Ovary (tissue), 9 donors: ENCODE measurements around the gene TCP11. TPM values are rescaled to one million over a fixed set of nuclear protein-coding genes. Genes with fewer than 3 reads are reported as not detected.

Source experiments
- DNase-seq, 5 donors: peaks; one replicate each; pipeline ENCODE4 v3.0.0-alpha.2; 2019 to 2020
- H3K27ac ChIP-seq, 2 donors: fragments of 200-600 bp; one replicate each; pipeline versions ENCODE4 v1.5.1 to v1.8.0; 2019 to 2022
- H3K27me3 ChIP-seq: fragments of 200-600 bp; one replicate; pipeline ENCODE4 v1.8.0; 2022
- H3K36me3 ChIP-seq: fragments of 200-600 bp; sonication (generic); one replicate; pipeline ENCODE4 v1.5.1; 2019
- H3K4me1 ChIP-seq: one replicate; pipeline ENCODE4 v1.8.1; 2013; ENCODE audit warnings: mild to moderate bottlenecking, moderate library complexity; ENCODE audit not compliant: insufficient read depth
- H3K4me3 ChIP-seq: fragments of 200-600 bp; sonication (generic); one replicate; pipeline ENCODE4 v1.5.1; 2017
- H3K9me3 ChIP-seq, 2 donors: fragments of 200-600 bp in 1 of 2; sonication (generic) in 1 of 2; one replicate each; pipeline versions ENCODE4 v1.5.1 to v1.8.1; 2013 to 2019; ENCODE audit warnings: mild to moderate bottlenecking in 1 of 2, moderate library complexity in 1 of 2
- EP300 ChIP-seq: sonication (generic); formaldehyde crosslinking; IDR thresholded peaks from one replicate; pipeline ENCODE4 v1.6.1; 2017; ENCODE audit warnings: antibody characterized with exemption
- POLR2A ChIP-seq: fragments of 450-650 bp; IDR thresholded peaks from one replicate; pipeline ENCODE4 v1.6.1; 2017; ENCODE audit warnings: antibody characterized with exemption, mild to moderate bottlenecking, moderate library complexity
- WGBS, 3 donors: extraction: QIAGEN DNeasy Blood & Tissue Kit in 1 of 3; methylation state at CpG; one replicate each; pipeline versions ENCODE4 v1.1.5 to v1.1.7; 2013 to 2017; 5-methylcytosine and 5-hydroxymethylcytosine counted together
- intact Hi-C, 4 donors: fragments of 100-400 bp; cut with DNase I; formaldehyde crosslinking; loops; one replicate each; pipeline versions ENCODE4 v1.11.0 to v1.15.1; 2022 to 2023
- polyA plus RNA-seq, 2 donors: library from polyadenylated mRNA; stranded (reverse); fragments of 200-250 nt in 1 of 2; fragments of 350-450 nt in 1 of 2; fragmentation: Illumina TruSeq in 1 of 2; extraction: RNeasy Lipid Tissue Mini Kit (QIAGEN cat#74804) in 1 of 2; gene quantifications; one replicate each; pipeline ENCODE4 v1.2.3, GENCODE V29; 2013 to 2014
- total RNA-seq, 7 donors: library from RNA; depleted of rRNA in 2 of 7; stranded (reverse); fragments of >200 nt in 2 of 7; fragmentation: NEBNext Ultra II Directional in 3 of 7; extraction: Animal tissue kit (Norgen Biotek cat#: 25700) in 3 of 7; gene quantifications; one replicate each; pipeline versions ENCODE4 v1.1.0 to v1.2.4, GENCODE V29; 2016 to 2023
- TF ChIP-seq, protein P1 (sequence below), 3 donors: fragments of 450-650 bp in 2 of 3; fragments of 200-600 bp in 1 of 3; IDR thresholded peaks; one replicate each; pipeline versions ENCODE4 v1.5.1 to v1.8.0; 2016 to 2022; ENCODE audit warnings: antibody characterized with exemption in 3 of 3, mild to moderate bottlenecking in 1 of 3
- donor health status: DM: no; HTN: no; CAD: no; lungs with moderate emphysema.
- donor health status: DM: no; HTN: no; CAD: no.
- donor health status: Bipolar disorder and iron deficiency.
- donor health status: DM: yes; HTN: yes; CAD: no.
- donor health status: DM: no; HTN: no; CAD: no.
- donor health status: DM: yes; HTN: yes; CAD: no.

TCP11 gene
- total and polyA plus RNA-seq, 9 donors = 0.18 to 0.61 (median 0.48) TPM; not detected in 1

DNA sequence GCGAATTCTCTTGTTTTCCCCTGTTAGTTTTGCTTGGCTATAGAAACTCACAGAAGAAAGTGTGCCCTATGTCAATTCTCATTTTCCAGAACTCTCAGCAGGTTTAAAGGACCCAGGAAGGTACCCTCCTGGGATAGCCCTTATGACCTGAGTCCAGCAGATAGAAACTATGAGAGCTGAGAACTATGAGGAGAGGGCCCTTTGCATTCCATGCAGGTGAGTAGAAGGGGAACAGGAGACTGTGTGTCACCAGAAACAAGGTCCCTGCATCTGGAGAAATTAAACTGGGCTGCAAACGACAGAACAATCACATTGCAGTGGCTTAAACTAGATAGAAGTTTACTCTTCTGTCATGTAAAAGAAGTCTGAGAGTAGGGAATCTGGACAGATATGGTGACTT is 36.9 kb upstream of the TCP11 start:
- no peak overlapping the region for H3K4me3 ChIP-seq
- DNase-seq = no peak
- intact Hi-C loops = no loop called here
- H3K9me3 ChIP-seq = no peaks in the 10 kb centered on the region
- peaks cover 3% of the 10 kb centered on the region for H3K4me1 ChIP-seq
- no peak for TF ChIP-seq EP300
- WGBS, 3 donors = 65 to 75% (median 66%) methylated on average over 2 of the region's 2 CpGs
- H3K36me3 ChIP-seq = no peaks in the 10 kb centered on the region
- no peaks in the 10 kb centered on the region for H3K27me3 ChIP-seq
- no peak overlapping the region for H3K27ac ChIP-seq

DNA sequence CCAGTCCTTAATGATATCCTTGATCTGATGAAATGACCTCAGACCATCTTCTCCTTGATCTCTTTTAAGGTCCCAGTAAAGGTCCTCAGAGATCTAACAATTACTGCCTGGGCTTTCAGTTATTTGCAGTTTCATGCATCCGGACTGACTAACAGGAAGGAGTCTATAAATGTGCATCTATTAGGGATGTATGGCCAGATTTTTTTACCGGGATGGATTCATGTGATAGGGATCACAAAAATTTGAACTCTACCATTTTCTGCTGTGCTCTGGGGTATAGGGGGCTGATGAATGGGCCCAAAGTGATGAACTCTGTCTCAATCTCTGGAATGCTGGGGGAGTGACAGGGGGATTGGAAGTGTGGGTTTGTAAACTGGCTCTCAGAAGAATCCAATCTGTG is 36.5 kb upstream of the TCP11 start:
- Histone ChIP-seq H3K27me3 (no peaks in the 10 kb centered on the region), H3K4me1 (peaks cover 3% of the 10 kb centered on the region), H3K36me3 (no peaks in the 10 kb centered on the region), H3K27ac (no peak overlapping the region), H3K9me3 (no peaks in the 10 kb centered on the region), H3K4me3 (no peak overlapping the region)
- no peak for DNase-seq
- TF ChIP-seq EP300 = no peak
- TF ChIP-seq, protein P1, sequence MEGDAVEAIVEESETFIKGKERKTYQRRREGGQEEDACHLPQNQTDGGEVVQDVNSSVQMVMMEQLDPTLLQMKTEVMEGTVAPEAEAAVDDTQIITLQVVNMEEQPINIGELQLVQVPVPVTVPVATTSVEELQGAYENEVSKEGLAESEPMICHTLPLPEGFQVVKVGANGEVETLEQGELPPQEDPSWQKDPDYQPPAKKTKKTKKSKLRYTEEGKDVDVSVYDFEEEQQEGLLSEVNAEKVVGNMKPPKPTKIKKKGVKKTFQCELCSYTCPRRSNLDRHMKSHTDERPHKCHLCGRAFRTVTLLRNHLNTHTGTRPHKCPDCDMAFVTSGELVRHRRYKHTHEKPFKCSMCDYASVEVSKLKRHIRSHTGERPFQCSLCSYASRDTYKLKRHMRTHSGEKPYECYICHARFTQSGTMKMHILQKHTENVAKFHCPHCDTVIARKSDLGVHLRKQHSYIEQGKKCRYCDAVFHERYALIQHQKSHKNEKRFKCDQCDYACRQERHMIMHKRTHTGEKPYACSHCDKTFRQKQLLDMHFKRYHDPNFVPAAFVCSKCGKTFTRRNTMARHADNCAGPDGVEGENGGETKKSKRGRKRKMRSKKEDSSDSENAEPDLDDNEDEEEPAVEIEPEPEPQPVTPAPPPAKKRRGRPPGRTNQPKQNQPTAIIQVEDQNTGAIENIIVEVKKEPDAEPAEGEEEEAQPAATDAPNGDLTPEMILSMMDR (IDR thresholded peaks at IDR 0.05) = no peak
- no peak for TF ChIP-seq POLR2A
- 47 to 58% (median 56%) methylated on average over 2 of the region's 2 CpGs for WGBS, 3 donors
- intact Hi-C loops = no loop called here

DNA sequence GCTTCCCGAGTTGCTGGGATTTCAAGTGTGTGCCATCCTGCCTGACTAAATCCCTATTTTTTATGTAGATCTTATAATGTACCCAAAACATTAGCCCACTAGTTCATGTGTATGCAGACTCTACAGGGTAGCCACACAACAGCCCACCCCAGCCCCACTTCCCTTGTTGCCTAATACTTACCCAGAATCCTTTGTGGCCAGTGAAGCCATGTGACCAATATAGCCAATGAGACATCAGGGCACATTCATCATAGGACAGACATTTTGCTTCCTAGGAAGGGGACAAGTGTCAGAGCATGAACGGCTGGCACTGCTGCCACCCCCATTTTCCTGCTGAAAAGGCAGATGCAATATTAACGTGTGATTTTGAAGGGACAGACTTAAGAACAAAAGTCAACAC is 36.0 kb upstream of the TCP11 start:
- intact Hi-C loops = no loop called here
- H3K36me3 ChIP-seq = no peaks in the 10 kb centered on the region
- no peaks in the 10 kb centered on the region for H3K27me3 ChIP-seq
- H3K9me3 ChIP-seq = no peaks in the 10 kb centered on the region
- no peak for TF ChIP-seq EP300
- no peak for TF ChIP-seq POLR2A
- TF ChIP-seq, protein P1 (IDR thresholded peaks at IDR 0.05) = no peak
- WGBS, 3 donors = 57 to 76% (median 63%) methylated on average over 3 of the region's 3 CpGs
- DNase-seq = no peak
- H3K4me3 ChIP-seq = no peak overlapping the region
- no peak overlapping the region for H3K27ac ChIP-seq
- peaks cover 3% of the 10 kb centered on the region for H3K4me1 ChIP-seq

DNA sequence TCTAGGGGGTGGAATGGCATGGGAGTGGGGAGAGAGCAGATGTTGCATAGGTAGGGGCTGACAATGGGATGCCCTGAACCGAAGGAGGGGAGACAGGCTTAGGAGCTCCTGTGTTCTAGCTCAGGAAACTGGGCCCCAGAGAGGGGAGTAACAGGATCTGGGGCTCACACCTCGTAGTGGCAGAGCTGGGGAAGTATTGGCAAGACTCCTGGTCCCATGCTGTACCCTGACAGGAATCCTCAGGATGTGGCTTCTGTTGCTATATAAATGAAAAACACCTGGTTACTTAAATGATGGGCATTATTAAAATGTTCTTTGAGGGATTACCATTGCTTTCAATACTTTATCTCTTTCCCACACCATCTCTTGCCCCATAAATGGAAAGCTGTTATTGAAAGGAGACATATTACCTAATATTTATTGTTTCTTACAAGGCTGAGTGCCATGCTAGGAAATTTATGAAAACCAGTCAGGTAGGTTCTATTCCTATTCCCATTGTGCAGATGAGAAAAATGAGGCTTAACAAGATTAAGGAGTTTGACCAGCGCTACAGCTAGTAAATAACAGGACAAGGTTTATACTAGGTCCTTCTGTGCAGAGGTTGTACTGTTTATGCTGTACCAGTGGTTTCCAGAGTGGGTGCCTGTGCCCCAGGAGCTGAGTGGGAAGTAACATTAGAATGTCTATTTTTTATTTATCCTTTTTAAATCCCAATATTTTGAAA is 35.3 kb upstream of the TCP11 start:
- Histone ChIP-seq H3K27ac (no peak overlapping the region), H3K27me3 (no peaks in the 10 kb centered on the region), H3K9me3 (no peaks in the 10 kb centered on the region), H3K4me1 (no peaks in the 10 kb centered on the region), H3K4me3 (no peak overlapping the region), H3K36me3 (no peaks in the 10 kb centered on the region)
- WGBS, 3 donors = 78 to 83% (median 79%) methylated on average over 3 of the region's 3 CpGs
- intact Hi-C loops = no loop called here
- no peak for DNase-seq
- TF ChIP-seq EP300 (no peak), POLR2A (no peak)
- TF ChIP-seq, protein P1 (IDR thresholded peaks at IDR 0.05) = no peak

DNA sequence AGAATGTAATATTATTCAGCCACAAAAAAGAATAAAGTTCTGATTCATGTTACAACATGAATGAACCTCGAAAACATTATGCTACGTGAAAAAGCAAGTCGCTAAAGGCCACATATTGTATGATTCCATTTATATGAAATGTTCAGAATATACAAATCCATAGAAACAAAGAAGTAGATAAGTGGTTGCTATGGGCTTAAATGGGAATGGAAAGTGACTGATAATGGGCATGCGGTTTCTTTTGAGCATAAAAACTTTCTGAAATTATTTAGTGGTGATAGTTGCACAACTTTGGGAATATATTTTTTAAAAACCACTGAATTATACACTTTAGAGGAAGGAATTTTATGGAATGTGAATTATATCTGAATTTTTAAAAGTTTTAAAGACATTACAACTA is 33.4 kb upstream of the TCP11 start:
- no peak for TF ChIP-seq POLR2A
- TF ChIP-seq, protein P1 (IDR thresholded peaks at IDR 0.05) = no peak
- TF ChIP-seq EP300 = no peak
- H3K4me1 ChIP-seq = no peaks in the 10 kb centered on the region
- intact Hi-C loops = no loop called here
- no peak for DNase-seq
- WGBS, 3 donors = 93 to 96% (median 95%) methylated on average over 4 of the region's 4 CpGs
- no peaks in the 10 kb centered on the region for H3K36me3 ChIP-seq
- no peak overlapping the region for H3K27ac ChIP-seq
- H3K27me3 ChIP-seq = no peaks in the 10 kb centered on the region
- H3K9me3 ChIP-seq = no peaks in the 10 kb centered on the region
- no peak overlapping the region for H3K4me3 ChIP-seq
